ENCODE measurements around the gene SLC27A4.

- no peak for TF ChIP-seq CTCF (IDR thresholded peaks at IDR 0.05)
- TF ChIP-seq EZH2 (IDR thresholded peaks at IDR 0.05; ENCODE audit: borderline replicate concordance, insufficient read depth, low read depth, low read length, poor library complexity, severe bottlenecking): no peak
Measured at GRCh38 chr9:128369024-128369706, 28.8 kb downstream of the SLC27A4 start.
